ENCODE measurements around the gene ARF6.
"Not testable (repeated sequence)": the region's sequence is repeated elsewhere in the genome, so short reads cannot be mapped to it uniquely, and the experiment has no call there.

ARF6 gene

DNA sequence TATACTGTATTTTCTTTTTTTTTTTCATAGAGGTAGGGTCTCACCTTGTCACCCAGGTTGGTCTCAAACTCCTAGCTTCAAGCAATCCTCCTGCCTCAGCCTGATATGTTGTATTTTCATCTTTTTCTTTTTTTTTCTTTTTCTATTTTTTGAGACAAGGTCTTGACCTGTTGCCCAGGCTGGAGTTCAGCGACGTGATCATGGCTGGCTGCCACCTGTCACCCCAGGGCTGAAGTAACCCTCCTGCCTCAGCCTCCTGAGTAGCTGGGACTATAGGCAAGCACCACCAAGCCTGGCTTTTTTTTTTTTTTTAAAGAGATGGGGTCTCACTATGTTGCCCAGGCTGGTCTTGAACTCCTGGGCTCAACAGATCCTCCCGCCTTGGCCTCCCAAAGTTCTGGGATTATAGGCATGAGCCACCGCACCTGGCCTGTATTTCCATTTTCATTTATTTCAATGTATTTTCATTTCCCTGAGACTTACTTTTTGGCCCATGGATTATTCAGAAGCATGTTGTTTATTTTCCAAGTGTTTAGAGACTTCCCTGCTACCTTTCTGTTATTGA, 16.2 kb upstream of the ARF6 start:
- no peak for DNase-seq (ENCODE audit: low spot score)

DNA sequence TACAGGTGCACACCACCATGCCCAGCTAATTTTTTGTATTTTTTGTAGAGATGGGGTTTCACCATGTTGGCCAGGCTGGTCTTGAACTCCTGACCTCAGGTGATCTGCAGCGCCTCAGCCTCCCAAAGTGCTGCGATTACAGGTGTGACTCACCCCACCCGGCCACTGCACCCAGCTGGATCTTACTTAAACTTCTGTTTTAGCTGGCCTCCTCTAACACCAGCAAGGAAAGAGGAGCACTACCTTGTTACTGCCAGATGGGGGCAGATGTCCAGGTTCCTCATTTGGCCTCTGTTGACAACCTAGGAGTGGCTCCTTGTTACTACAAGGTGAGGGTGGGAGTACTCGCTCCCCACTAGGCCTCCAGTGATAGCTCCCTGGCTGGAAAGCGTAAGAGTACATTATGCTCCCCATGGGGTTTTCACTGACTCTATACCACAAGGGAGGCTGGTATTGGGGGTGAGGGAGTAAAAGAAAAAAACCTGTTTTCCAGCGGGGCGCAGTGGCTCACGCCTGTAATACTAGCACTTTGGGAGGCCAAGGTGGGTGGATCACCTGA, 13.2 kb upstream of the ARF6 start:
- DNase-seq (ENCODE audit: low spot score), result peak; percentile 87

DNA sequence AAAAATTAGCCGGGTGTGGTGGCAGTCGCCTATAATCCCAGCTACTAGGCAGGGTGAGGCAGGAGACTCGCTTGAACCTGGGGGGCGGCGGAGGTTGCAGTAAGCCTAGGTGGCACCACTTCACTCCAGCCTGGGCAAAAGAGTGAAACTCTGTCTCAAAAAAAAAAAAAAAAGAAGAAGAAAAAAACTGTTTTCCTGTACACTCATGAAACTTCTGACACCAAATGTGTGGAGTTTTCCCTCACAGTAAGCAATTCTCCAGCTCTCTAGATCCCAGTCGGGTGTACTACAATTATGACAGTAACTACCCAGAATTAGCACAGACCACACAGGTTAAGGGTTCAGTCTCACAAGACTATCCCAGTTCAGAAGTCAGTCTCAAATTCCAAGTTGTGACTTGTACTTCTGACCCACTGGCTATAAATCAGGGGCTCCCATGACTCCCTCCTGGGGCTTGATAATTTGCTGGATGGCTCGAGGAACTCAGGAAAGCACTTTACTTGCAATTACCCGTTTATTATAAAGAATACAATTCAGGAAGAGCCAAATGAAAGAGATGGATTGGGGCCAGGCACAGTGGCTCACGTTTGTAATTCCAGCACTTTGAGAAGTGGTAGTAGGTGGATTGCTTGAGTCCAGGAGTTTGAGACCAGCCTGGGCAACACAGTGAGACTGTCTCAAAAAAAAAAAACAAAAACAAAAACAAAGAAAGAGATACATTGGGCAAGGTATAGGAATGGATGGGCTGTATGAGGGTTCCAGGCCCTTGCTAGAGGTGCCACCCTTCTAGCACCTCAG, 12.4 kb upstream of the ARF6 start:
- DNase-seq (ENCODE audit: low spot score), result no peak

DNA sequence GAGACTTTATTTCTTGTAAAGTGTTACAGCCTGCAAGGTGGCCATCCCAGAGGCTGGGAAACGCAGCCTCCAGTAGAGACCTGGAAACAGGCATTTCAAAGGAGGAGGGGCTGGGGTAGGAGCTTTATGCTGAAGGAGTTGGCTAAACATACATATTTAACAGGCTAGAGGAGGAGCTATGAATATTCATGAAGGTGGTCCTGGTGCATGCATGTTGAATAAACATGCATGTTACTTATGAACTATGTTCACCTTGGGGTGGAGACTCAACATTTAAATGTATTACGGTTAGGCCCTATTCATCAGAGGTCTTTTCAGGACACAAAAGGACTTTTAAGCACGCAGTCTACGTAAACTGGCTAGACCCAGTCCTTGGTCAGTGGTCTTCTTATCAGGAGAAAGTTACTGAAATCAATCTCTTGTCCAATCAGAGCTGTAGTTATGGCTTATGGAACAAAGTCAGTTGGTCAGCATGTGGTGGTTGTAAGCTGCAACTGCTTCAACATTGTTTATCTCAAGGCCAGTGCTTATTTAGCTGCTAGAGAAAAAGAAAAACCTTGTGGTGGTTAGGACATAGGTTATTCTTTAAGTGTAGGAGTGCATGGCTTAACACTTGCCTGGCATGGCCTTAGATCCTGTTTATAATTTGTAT, 11.4 kb upstream of the ARF6 start:
- DNase-seq (ENCODE audit: low spot score), result no peak

DNA sequence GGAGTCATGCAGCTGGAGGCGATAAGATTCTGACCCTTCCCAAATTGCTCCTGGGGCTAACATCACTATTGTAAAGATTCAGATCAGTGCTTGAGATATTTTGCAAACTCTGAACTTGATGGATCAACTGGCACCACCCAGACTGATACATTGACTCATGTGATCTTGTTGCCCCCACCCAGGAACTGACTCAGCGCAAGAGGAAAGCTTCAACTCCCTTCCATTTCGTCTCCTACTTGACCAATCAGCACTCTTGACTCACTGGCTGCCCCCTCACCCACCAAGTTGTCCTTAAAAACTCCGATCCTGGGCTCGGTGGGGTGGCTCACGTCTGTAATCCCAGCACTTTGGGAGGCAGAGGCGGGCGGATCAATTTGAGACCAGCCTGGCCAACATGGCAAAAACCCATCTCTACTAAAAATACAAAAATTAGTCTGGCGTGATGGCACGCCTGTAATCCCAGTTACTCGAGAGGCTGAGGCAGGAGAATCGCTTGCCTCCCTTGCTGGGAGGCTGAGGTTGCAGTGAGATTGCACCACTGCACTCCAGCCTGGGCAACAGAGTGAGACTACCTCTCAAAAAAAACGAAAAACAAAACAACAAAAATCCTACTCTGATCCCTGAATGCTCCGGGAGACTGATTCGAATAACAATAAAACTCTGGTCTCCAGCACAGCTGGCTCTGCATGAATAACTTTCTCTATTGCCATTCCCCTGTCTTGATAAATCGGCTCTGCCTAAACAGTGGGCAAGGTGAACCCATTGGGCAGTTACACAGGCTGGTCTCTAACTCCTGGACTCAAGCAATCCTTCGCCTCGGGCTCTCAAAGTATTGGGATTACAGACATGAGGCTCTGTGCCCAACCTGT, 9.8 kb upstream of the ARF6 start:
- no peak for DNase-seq (ENCODE audit: low spot score)

DNA sequence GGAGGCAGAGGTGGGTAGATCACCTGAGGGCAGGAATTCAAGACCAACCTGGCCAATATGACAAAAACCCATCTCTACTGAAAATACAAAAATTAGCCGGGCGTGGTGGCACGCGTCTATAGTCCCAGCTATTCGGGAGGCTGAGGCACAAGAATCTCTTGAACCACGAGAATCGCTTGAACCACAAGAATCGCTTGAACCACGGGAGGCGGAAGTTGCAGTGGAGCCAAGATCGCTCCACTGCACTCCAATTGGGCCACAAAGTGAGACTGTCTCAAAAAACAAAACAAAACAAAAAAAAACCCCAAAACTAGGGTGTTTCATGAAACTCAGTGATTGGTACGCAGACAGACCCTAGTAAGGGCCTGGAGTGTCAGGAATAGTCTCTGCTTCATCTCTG, 6.4 kb upstream of the ARF6 start:
- DNase-seq (ENCODE audit: low spot score), result no peak

DNA sequence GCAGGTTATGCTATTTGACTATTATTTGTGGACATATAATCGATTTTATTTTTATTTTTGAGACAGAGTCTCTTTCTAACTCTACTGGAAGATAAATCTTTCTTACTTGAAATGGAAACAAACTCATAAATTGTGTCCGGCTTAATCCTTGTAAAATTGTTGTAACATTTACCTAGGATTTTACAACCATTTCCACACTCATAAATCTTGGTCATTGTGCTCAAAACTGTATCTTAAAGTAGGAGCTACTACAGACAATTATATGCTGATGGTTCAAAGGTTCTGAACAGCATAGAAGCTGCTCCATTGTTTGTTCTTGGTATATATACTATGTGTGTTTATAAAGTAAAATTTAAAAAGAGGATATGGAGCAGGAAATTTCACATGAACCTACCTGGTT, 4.6 kb upstream of the ARF6 start:
- DNase-seq (ENCODE audit: low spot score), result no peak

DNA sequence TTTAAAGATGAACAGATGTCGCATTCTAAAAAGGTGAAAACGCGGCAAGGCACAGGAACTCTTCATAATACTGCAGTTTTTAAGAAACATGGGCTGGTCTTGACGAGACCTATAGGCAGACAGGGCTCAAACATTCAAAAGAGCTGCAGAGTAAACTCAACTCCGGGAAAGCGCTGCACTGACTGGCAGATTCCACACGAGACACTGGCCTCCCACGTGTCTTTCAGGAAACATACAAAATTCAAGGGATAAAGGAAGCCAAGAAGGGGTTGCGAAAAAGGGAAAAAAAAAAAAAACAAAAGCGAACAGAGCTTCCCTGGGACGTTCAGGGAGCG, 614 bp upstream of the ARF6 start:
- DNase-seq (ENCODE audit: low spot score), result peak; percentile 90

DNA sequence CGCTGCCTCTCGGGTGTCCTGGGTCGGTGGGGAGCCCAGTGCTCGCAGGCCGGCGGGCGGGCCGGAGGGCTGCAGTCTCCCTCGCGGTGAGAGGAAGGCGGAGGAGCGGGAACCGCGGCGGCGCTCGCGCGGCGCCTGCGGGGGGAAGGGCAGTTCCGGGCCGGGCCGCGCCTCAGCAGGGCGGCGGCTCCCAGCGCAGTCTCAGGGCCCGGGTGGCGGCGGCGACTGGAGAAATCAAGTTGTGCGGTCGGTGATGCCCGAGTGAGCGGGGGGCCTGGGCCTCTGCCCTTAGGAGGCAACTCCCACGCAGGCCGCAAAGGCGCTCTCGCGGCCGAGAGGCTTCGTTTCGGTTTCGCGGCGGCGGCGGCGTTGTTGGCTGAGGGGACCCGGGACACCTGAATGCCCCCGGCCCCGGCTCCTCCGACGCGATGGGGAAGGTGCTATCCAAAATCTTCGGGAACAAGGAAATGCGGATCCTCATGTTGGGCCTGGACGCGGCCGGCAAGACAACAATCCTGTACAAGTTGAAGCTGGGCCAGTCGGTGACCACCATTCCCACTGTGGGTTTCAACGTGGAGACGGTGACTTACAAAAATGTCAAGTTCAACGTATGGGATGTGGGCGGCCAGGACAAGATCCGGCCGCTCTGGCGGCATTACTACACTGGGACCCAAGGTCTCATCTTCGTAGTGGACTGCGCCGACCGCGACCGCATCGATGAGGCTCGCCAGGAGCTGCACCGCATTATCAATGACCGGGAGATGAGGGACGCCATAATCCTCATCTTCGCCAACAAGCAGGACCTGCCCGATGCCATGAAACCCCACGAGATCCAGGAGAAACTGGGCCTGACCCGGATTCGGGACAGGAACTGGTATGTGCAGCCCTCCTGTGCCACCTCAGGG, 679 bp downstream of the ARF6 start:
- peak; percentile 68 for DNase-seq (ENCODE audit: low spot score)

DNA sequence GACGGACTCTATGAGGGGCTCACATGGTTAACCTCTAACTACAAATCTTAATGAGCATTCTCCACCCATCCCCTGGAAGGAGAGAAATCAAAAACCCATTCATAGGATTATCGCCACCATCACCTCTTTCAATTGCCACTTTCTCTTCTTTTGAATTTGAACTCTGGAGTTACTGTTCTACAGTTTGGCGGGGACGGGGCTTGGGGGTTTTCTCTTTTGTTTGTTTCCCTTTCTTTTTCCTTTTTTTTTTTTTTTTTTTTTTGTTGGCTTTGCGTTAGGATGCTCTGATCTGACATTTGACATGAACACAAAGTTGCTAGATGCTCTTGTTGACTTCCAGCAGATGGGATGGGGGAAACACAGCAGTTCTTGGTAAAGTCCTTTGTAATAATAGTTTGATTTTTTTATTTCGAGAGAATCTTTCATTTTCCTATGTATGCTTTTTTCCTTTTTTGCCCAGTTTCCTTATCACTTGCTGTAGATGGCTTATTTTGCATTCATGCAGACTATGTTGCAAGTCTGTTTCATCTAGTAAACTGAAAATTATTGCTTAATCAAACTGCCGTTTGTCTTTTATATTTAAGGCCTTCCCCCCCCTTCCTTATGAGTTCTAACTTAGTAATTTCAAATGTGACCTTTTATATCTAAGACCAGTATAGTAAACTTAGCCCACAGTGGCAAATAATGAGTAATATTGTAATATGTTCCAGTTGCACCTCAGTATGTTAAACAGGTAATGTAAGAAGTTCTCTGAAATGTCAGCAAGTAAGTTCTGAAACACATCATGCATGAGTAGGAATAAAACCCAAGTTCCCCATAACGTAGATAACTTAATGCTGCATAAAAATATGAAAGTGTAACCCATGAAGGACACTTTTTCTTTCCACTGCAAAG, 1.6 kb downstream of the ARF6 start:
- DNase-seq (ENCODE audit: low spot score), result not testable (repeated sequence)

DNA sequence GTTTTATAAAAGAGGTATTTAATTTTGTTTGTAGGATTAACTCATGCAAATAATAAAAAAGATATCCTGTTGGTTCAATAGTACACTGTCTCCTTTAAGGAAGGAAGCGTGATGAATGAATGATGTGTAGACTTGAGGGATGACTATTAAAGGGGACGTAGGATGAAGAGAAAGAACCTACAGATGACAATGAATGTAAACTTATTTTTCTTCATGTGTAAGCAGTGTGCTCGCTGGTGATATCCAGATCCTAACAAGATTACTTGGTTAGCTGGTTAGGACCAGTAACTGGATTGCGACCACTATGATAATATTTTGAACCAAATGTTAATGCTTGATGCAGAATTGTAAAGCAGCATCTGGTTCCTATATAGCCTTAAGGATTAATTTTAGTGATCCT, 2.6 kb downstream of the ARF6 start:
- peak; percentile 85 for DNase-seq (ENCODE audit: low spot score)

DNA sequence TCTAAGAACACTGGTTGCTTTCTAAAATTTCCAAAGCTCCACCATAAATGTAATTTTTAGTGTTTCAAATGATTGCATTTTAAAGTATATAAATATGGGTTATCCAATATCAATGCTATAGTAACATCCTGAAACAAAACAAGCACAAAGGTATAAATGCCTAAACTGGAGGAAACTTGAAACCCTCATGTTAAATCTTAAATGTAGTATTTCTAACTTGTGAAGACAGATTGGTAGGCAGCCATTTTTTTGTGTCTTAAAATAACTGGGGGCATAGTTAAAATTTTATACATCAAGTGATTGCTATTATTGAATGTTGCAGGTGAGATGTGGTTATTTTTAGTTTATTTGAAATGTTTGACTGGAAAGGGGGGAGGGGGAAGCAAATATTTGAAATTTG, 3.4 kb downstream of the ARF6 start:
- DNase-seq (ENCODE audit: low spot score), result peak; percentile 31

DNA sequence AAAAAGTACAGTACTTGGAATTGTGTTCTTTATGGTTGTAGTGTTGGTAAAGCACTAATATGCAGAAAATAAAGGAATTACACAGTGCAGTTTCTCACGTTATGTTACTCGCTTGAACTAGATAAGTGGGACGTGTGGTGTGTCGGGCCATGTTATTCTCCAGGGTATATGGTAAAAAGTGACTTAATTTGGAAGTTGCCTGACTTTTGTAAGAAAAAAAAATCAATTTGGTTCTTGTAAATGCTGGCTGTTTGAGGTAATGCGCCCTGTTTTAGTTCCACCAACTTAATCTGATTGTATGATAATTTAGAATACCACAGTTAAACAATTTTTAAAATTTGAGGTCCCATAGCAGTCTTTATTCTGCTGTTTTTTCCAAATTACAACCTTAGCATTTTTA, 4.1 kb downstream of the ARF6 start:
- peak; percentile 62 for DNase-seq (ENCODE audit: low spot score)

DNA sequence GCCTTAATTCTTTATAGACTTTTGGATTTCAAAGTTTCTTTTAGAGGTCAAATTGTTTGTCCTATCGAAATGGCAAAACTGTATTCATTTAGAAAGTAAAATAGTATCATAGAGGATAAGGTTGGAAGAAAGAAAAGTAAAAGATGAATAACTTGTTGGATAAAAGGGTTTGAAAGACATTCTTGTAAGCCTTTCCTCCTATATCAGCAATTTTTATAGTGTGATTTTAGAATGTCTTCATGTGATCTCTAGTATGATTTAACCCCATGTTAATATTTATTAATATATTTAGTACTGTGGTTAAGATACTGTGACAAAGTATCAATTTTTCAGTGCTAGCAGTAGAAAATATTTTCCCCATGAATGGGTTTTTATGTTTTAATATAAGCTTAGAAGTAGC, 4.5 kb downstream of the ARF6 start:
- no peak for DNase-seq (ENCODE audit: low spot score)

DNA sequence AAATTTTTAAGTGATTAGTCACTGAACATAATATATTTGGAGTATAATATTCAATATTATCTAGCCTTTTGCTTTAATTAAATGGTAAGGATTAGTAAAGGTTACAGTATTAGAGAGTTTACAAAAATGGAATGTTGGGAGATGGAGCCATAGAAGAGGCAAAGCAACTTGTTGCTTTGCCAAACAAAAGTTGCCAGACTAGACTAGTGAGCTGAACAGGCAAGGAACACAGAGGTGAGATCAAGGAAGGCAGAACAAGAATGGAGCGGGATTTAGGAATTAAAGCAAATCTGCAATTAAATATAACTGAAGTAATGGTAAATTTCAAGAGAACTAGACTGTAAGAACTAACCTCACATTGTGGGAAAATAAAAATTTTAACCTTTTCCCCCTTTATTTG, 5.1 kb downstream of the ARF6 start:
- DNase-seq (ENCODE audit: low spot score), result no peak

DNA sequence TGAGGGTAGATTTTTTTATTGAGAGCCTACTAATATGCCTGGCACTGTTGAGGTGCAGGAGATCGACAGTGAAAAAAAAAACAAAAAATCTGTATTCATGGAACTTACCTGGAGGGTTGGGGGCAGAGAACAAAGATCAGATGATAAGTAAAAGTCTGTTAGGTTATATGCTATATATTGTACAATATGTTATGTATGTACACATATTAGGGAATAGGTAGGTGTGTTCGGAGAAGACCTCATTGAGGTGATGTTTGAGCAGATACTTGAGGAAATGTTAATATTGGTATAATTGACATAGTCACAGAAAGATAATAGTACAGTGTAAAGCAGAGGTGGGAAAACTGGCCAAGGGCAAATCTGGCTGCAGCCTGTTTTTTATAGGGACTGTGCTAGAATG, 5.6 kb downstream of the ARF6 start:
- DNase-seq (ENCODE audit: low spot score), result no peak

DNA sequence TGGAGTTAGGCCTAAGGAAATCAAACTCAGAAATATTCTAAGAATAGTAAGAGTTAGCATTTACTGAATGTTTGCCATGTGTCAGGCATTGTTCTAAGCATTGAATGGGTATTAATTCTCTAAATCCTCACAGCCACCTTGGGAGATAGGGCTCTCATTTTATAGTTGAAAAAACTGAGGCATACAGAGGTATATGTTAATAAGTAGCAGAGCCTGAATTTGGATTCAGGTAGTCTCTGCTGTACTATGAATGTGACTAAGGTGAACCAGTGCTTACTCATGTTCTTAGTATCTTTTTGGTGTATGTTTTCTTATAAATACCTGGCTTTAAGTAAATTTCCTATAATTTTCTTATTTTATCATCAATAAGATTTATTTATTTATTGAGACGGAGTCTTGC, 8.1 kb downstream of the ARF6 start:
- no peak for DNase-seq (ENCODE audit: low spot score)

DNA sequence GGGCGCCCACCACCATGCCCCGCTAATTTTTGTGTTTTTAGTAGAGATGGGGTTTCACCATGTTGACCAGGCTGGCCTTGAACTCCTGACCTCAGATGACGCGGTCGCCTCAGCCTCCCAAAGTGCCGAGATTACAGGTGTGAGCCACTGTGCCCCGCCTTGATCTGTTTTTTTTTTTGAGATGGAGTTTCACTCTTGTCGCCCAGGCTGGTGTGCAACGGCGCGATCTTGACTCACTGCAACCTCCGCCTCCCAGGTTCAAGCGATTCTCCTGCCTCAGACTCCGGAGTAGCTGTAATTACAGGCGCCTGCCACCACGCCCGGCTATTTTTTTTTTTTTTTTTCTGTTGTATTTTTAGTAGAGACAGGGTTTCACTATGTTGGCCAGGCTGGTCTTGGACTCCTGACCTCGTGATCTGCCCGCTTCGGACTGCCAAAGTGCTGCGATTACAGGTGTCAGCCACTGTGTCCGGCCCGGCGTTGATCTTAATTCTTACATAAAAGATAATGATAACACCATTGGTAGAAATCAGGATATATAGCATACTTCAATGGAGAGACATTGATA, 9.9 kb downstream of the ARF6 start:
- not testable (repeated sequence) for DNase-seq (ENCODE audit: low spot score)

DNA sequence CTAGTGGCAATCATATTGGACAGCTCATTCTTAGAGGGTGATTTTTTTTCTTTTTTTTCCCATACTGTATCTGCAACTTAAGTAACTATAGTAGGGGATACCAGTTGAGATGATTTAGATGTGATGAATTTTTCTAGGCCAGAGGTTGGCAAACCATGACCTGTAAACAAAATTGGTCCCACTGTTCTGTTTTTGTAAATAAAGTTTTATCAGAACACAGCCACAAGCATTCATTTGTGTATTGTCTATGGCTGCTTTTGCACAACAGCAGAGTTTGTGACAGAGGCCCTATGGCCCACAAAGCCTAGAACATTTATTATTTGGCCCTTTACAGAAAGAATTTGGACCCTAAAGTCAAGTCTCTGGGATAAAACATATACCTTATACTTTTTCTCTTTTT, 11.4 kb downstream of the ARF6 start:
- no peak for DNase-seq (ENCODE audit: low spot score)

DNA sequence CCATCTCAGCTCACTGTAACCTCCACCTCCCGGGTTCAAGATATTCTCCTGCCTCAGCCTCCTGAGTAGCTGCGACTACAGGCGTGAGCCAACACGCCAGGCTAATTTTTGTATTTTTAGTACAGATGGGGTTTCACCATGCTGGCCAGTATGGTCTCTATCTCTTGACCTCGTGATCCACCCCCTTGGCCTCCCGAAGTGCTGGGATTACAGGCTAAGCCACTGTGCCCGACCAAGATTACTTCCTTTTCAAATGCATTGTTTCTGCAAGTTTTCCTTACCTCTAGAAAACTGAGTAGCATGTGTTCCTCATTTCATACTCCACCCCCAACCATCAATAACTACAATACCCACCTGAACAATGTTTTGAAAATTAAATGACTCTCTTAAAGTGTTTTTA, 13.1 kb downstream of the ARF6 start:
- DNase-seq (ENCODE audit: low spot score), result no peak
